GM21528 (cell line): Measurements from ENCODE around the gene CIDEB.

Experiments used
- ATAC-seq: cut with Tn5 transposase; IDR thresholded peaks from one replicate; pipeline ENCODE4 v1.9.1; 2021; ENCODE audit warnings: mild to moderate bottlenecking, moderate library complexity; ENCODE audit not compliant: unreplicated experiment, low FRiP score

Gene CIDEB

GRCh38 chr14:24271834-24272263 lies 35.9 kb downstream of the CIDEB start:
- no peak for ATAC-seq

GRCh38 chr14:24271134-24271833 lies 36.5 kb downstream of the CIDEB start, which contains the start of gene RABGGTA:
Gene RABGGTA (minus strand): TSS chr14:24271597. CDS start chr14:24271115, 482 bp downstream.
- peak; percentile 83 for ATAC-seq

GRCh38 chr14:24270537-24271133 lies 37.1 kb downstream of the CIDEB start:
- ATAC-seq = no peak

DNA sequence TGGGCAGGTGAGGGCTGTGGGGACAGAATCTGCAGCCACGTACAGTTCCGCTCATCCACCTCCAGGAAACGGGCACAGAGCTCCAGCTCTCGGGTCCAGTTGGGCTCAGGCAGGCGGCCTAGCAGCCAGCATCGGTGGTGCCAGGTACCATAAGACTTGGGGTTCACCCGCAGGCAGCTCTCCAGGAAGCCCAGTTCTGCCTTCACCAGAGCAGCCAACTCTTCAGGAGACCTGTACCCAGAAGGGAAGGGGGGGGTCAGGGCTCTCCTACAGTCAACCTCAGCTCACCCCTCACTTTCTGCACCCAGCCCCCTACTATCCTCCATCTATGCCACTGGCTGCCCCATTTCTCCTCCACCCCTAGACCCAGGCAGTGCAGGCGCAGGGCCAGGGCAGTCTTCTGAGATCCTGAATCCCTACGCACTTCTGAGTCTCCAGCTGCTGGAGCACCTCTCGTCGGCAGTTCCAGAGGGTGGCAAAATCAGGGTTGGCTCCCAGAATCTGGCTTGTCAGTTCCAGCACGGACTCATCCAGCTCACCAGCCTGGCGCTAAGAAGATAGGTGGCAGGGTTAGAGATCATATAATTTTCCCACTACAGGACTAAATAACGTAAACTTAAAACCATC lies 37.8 kb downstream of the CIDEB start:
- no peak for ATAC-seq

GRCh38 chr14:24269368-24269767 lies 38.4 kb downstream of the CIDEB start:
- ATAC-seq = no peak

- no peak for ATAC-seq
These were observed 39.6 kb downstream of the CIDEB start for GRCh38 chr14:24268225-24268624.

DNA sequence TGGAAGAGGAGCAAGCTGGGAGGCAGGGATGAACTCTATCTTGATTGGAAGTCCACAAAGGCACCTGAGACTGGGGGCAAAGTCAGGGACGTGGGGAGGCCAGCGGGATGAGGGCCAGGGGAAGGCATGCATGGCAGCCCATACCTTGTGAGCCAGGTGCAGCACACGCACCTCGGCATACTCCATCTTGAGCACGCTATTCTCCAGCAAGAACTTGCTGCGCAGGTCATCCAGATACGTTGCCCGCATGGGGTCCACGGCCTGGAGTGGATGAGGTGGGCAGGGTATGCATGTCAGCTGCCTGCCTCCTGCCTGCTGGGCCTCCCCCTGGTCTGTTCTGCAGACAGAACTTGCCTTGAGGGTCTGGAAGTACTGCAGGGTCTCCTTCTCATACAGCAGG lies 40.3 kb downstream of the CIDEB start:
- no peak for ATAC-seq

DNA sequence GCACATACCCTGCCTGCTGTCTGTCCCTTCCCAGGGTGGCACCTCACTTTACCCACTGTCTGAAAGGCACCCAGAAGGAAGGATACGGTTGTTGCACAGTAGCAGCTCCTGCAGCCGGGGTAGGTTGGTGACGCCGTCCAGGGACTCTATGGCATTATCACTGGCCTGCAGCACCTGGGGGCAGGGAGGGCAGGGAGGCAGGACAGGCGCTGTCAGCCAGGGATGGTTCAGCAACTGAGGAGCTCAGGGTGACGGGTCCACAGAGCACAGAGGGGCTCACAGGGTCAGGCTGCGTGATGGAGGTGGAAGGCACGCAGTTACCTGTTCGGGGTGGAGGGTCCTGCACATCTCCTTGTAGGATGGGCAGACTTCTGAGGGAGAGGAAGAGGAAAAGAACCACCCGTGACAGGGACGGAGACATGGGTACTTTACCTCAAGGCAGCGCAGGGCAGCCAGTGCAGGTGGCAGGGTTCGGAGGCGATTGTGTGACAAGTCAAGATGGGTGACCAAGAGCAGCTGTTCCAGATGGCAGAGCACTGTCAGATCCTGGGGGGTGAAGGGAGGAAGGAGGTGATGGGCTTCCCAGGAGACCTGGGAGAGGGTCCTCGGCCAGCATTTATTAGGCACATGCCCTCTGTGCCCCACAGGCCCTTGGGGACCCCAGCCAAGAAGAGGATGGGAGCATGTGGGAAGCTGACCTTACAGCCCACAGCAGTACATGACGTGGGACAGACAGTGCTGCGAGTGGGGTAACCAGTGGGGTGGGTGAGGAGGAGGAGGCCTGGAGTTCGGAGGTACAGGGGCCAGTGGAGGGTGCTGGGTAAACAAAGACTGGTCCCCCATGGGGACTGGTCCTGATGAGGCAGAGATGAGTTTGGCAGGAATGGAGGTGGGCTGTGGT lies 41.2 kb downstream of the CIDEB start:
- ATAC-seq = no peak

DNA sequence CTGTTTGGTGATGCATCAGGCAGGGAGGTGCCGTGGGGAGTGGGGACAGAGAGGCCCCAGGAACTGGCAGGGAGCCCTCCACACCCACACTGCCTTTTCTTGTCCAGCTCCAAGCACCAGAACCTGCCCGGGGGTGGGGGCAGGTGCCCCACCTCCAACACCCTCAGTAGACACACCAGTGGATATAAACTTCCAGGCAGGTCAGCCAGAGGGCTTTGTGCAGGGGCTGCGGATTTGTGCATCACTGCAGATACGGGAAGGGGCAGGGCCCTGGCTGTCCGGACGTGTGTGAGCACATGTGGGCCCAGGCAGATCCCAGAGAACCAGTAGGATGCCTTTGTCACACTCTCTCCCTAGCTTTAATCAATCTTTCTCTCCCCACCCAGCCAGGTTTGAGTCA lies 43.5 kb downstream of the CIDEB start:
- no peak for ATAC-seq

DNA sequence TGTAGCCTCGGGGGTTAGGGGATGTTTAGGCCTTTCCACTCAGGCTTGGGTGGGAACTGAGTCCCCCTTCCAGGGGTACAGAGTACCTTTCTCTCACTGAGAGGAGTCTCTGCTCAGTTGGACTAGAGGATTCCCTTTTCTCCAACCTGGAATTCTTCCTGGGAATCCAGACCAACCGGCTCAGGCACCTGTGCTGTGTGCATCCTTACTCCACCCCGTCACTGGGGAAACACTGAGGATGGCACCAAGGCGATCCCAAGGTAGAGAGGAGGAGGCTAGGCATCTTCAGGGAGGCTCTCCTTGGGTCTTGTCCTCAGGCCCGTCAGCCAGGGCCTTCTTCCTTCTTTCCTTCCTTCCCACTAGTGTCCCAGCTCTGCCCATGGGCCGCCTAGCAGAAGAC lies 43.9 kb downstream of the CIDEB start:
- no peak for ATAC-seq

GRCh38 chr14:24262821-24263733 lies 44.7 kb downstream of the CIDEB start, which contains the start of gene TGM1:
Gene TGM1 (minus strand): TSS chr14:24263177. CDS start chr14:24262352, 825 bp downstream.
- ATAC-seq = no peak

DNA sequence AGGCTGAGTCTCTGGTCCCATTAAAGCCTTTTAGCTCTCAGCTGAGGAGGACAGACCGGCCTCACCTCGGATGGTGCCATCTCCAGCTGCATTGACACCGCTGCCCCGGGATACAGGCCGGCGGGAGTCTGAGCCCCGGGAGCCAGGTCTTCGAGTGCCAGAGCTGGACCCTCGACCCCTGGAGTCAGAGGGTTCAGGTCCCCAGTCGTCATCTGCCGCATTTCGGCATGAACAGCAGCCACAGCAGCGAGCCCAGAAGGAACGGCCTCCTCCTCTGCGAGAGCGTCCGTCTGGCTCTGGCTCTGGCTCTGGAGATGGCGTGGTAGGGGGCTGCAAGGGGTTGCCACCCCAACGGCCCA lies 45.8 kb downstream of the CIDEB start:
- no peak for ATAC-seq

- no peak for ATAC-seq
These were observed 46.4 kb downstream of the CIDEB start for GRCh38 chr14:24261256-24261968.

DNA sequence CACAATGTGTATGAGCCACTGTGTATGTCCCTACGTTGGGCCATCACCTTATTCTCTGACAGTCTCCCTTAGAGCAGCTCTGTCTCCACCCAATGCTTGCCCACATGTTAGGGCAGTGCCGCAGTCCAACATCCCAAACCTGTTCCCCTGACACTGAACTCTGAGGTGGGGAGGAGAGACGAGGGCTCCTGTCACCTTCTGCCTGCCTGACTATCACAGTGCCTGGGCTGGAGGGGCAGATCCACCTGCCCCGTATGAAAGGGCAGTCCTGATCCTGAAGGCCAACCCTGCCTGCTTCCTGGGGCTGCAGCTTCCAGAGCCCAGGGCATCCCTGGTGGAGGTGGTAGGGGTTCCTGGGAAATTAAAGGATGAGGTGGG lies 47.0 kb downstream of the CIDEB start:
- no peak for ATAC-seq

GRCh38 chr14:24260026-24260779 lies 47.6 kb downstream of the CIDEB start:
- ATAC-seq = no peak

DNA sequence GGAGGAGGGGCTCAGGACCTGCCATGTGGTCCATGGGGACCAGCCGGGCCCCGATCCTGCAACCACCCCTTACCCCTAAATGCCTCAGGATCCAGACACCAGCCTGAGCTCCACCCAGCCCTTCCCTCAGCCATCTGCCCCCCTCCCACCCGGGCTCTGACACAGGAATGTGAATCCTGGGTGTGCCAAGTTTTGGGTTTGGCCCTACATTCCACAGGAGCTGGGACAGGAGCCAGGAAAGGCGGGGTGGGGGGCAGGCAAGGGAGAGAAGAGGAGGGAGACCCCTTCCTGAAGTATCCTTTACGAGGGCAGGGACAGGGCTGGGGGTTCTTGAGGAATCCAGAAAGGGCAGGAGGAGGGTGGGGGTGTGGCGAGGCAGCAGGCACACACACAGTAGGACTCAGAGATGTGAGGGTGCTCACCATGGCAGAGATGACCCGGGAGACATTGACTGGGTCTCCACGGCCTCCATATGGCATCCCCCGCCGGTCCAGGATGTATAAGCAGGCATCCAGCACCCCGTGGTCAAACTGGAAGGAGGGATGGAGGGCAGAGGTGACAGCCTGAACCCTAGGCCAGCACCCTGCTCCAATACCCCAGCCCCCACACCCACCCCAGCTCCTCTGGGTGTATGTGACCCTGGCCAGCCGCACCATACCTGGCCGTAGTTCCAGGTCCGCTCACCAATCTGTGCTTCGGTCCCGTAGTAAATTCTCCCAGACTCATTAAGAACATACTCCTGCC lies 48.3 kb downstream of the CIDEB start:
- no peak for ATAC-seq

DNA sequence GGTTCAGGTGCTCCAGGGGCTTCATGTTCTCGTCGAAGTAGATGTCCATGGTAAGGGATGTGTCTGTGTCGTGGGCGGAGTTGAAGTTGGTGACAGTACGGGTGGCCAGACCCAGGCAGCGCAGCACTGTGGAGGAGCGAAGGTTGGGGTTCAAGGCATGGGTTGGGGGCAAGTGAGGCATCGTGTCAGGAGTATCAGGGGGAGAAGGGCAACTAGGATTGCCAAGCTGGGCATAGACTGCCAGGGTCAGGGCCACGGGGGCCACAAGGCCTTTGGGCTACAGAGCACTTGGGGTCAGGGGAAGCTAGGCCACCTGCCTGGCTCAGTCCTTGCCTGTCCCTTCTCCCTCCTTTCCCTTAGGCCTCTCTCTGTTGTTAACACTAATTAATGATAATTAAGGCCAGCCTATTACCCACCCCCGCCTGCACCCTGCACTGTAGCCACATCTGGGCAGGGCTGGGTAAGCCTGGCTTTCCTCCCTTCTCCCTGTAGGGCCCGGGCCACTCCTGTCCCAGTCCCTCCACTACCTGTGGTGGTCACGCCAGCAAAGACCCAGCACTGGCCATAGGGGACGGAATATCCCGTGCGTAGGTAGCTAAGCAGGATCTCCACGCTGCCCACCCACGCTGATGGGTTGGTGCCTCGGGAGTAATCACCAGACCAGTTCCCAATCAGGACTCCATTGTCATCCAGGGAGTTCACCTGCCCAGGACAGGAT lies 49.1 kb downstream of the CIDEB start:
- ATAC-seq = no peak
